Common myeloid progenitor, CD34-positive (primary cell): ENCODE data around the gene COL23A1.

Experiments used
- CTCF ChIA-PET: fragments of 350-600 bp; sonication (Branson Sonifier 250); formaldehyde crosslinking; loops from one replicate; lab custom pipeline; 2021; ENCODE audit warnings: antibody characterized with exemption; lab: Charles Lee
- POLR2A ChIA-PET: fragments of 350-600 bp; sonication (Branson Sonifier 250); formaldehyde crosslinking; loops from one replicate; lab custom pipeline; 2021; ENCODE audit warnings: antibody characterized with exemption; lab: Charles Lee
- DNase-seq, 3 donors: peaks; one replicate each; pipeline versions ENCODE4 v3.0.0 to v3.0.0-alpha.2; 2013
- H3K27ac ChIP-seq, 2 experiments: 1 replicate in 1 of 2; 2 replicates in 1 of 2; pipeline ENCODE4 v1.7.0; 2013; ENCODE audit warnings: inconsistent platforms in 2 of 2, low read length in 2 of 2, mild to moderate bottlenecking in 2 of 2, low read depth in 1 of 2, moderate library complexity in 1 of 2; ENCODE audit not compliant: severe bottlenecking in 2 of 2, insufficient read depth in 1 of 2, poor library complexity in 1 of 2
- H3K27me3 ChIP-seq, 5 experiments: replicated peaks in 2 of 5; 1 replicate in 3 of 5; 2 replicates in 2 of 5; pipeline versions ENCODE4 v1.6.1 to v1.7.0; 2013; ENCODE audit warnings: low read length in 4 of 5, mild to moderate bottlenecking in 2 of 5, moderate library complexity in 2 of 5, inconsistent platforms in 1 of 5; ENCODE audit not compliant: insufficient read depth in 5 of 5, control insufficient read depth in 4 of 5
- H3K36me3 ChIP-seq, 4 experiments: 1 replicate in 2 of 4; 2 replicates in 2 of 4; pipeline versions ENCODE4 v1.6.1 to v1.7.0; 2013; ENCODE audit warnings: low read length in 3 of 4, control low read depth in 1 of 4, mild to moderate bottlenecking in 1 of 4; ENCODE audit not compliant: control insufficient read depth in 4 of 4, insufficient read depth in 4 of 4
- H3K4me1 ChIP-seq, 4 experiments: 1 replicate in 3 of 4; 2 replicates in 1 of 4; pipeline versions ENCODE4 v1.6.1 to v1.7.1; 2013; ENCODE audit warnings: low read length in 3 of 4, mild to moderate bottlenecking in 3 of 4, control low read depth in 1 of 4, inconsistent platforms in 1 of 4, moderate library complexity in 1 of 4; ENCODE audit not compliant: control insufficient read depth in 4 of 4, insufficient read depth in 4 of 4; ENCODE audit errors: control extremely low read depth in 1 of 4
- H3K4me3 ChIP-seq, 7 experiments: 1 replicate in 4 of 7; 2 replicates in 3 of 7; pipeline versions ENCODE4 v1.5.1 to v1.7.0; 2013; ENCODE audit warnings: mild to moderate bottlenecking in 7 of 7, low read length in 6 of 7, moderate library complexity in 6 of 7, inconsistent platforms in 2 of 7, low read depth in 2 of 7, control low read depth in 1 of 7; ENCODE audit not compliant: insufficient read depth in 4 of 7, control insufficient read depth in 1 of 7; ENCODE audit errors: extremely low read depth in 1 of 7
- H3K9me3 ChIP-seq, 5 experiments: 1 replicate in 4 of 5; 2 replicates in 1 of 5; pipeline versions ENCODE4 v1.6.1 to v1.7.1; 2013; ENCODE audit warnings: low read length in 4 of 5, mild to moderate bottlenecking in 2 of 5, inconsistent platforms in 1 of 5, low read depth in 1 of 5, moderate library complexity in 1 of 5; ENCODE audit not compliant: control insufficient read depth in 4 of 5, insufficient read depth in 2 of 5; ENCODE audit errors: control extremely low read depth in 1 of 5
- WGBS: methylation state at CpG from one replicate; pipeline ENCODE4 v1.1.5; 2013; ENCODE audit not compliant: insufficient coverage; 5-methylcytosine and 5-hydroxymethylcytosine counted together

The COL23A1 gene

DNA sequence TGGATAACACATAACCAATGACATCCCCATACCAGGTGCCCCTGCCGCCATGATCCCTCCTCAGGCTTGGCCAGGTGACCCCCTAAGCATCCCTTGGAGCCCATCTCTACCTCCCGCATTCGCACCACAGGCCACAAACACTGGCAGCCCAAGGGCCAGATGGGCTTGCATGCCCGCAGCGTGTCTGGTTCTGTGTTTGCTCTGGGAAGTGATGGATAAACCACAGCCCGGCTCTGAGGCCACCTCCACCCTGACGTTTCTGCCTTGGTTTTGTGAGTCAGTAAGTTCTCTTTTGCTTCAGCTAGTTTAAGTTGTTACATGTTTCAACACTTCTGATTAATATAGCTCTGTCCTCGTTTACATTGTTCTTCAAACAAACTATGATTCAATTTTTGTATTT lies 185.2 kb downstream of the COL23A1 start:
- Histone ChIP-seq H3K9me3 (peaks cover 0 to 18% (median 5%) of the 10 kb centered on the region in 5 experiments), H3K4me3 (no peak overlapping the region), H3K36me3 (no peaks in the 10 kb centered on the region), H3K4me1 (no peaks in the 10 kb centered on the region), H3K27ac (no peak overlapping the region), H3K27me3 (peaks cover 0 to 2% (median 0%) of the 10 kb centered on the region in 5 experiments)
- no CpG with 5 or more reads among the region's 8 CpGs for WGBS
- CTCF ChIA-PET = interaction anchor here (1.9 kb wide), 1 partner anchor 11 kb away, joined by 4 read pairs; no protein-coding TSS in a partner anchor
- DNase-seq = no peak
- POLR2A ChIA-PET = no interaction called here

DNA sequence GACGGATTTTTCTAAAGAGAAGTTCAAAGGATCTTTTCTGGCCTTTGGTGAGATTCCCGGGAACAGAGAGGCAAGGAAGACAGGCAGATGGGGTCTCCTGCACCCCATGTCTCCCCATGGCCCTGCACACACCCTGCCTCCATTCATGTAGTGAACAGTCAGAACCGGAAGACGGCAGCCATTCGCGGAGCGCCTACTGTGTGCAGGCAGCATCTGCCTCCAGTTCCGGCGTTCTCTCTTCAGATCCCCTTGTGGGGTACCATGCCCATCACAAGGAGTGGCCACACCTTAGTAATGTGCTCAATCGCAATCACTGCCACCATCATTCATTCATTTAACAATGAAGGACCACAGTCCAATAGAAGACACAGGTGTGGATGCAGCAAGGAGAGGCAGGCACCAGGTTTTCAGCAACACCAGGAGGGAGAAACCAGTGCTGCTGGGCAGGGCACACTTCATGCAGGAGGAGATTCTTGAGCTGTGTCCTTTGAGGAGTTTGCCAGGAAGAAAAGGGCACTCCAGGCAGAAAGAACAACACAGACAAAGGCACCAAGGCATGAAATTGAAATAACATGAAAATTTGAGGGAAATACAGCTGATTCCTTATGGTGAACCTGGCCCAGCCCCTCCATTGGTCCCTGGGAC lies 186.1 kb downstream of the COL23A1 start:
- peaks cover 0 to 2% (median 0%) of the 10 kb centered on the region in 5 experiments for H3K27me3 ChIP-seq
- DNase-seq = no peak
- 95% methylated on average over 9 of the region's 10 CpGs for WGBS
- no peak overlapping the region for H3K4me3 ChIP-seq
- ChIA-PET CTCF (interaction anchor here (1.9 kb wide), 1 partner anchor 12 kb away, joined by 4 read pairs; no protein-coding TSS in a partner anchor), POLR2A (no interaction called here)
- no peaks in the 10 kb centered on the region for H3K36me3 ChIP-seq
- no peaks in the 10 kb centered on the region for H3K4me1 ChIP-seq
- H3K9me3 ChIP-seq = peaks cover 0 to 18% (median 5%) of the 10 kb centered on the region in 5 experiments
- H3K27ac ChIP-seq = no peak overlapping the region

GRCh38 chr5:178403351-178403750 lies 186.8 kb downstream of the COL23A1 start:
- CTCF ChIA-PET = no interaction called here
- POLR2A ChIA-PET = no interaction called here
- DNase-seq = no peak

DNA sequence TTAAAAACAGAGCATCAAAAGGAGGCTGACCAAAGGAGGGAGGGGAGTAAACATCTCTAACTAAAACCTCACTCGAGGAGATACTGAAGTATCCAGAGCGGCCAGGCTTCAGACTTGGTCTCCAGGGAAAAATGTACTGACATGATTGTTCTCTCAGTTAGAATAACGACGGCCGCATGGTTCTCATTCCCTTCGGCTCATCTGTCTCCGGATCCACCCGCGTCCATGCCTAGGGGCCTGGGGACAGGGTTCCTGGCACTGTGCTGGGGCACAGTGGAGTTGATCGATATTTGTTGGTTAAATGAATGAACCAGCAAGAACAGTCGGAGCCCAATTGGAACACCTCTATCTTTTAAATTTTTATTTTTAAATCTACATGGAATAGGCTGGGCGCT lies 190.5 kb downstream of the COL23A1 start:
- ChIA-PET CTCF (interaction anchor here (1.1 kb wide), 2 partner anchors 10 to 109 kb away, joined by 3 read pairs; no protein-coding TSS in a partner anchor), POLR2A (no interaction called here)
- Histone ChIP-seq H3K27ac (no peak overlapping the region), H3K4me1 (no peaks in the 10 kb centered on the region), H3K27me3 (peaks cover 0 to 4% (median 2%) of the 10 kb centered on the region in 5 experiments), H3K4me3 (no peak overlapping the region), H3K36me3 (no peaks in the 10 kb centered on the region), H3K9me3 (no peaks in the 10 kb centered on the region)
- WGBS = 94% methylated on average over 9 of the region's 12 CpGs
- DNase-seq = no peak

More at GRCh38 chr5:178403351-178403750, 186.8 kb downstream of the COL23A1 start:
- no peak overlapping the region for H3K4me3 ChIP-seq
- peaks cover 0 to 17% (median 5%) of the 10 kb centered on the region in 5 experiments for H3K9me3 ChIP-seq
- WGBS = 99% methylated on average over 8 of the region's 8 CpGs
- no peak overlapping the region for H3K27ac ChIP-seq
- H3K36me3 ChIP-seq = no peaks in the 10 kb centered on the region
- peaks cover 0 to 4% (median 2%) of the 10 kb centered on the region in 5 experiments for H3K27me3 ChIP-seq
- no peaks in the 10 kb centered on the region for H3K4me1 ChIP-seq

DNA sequence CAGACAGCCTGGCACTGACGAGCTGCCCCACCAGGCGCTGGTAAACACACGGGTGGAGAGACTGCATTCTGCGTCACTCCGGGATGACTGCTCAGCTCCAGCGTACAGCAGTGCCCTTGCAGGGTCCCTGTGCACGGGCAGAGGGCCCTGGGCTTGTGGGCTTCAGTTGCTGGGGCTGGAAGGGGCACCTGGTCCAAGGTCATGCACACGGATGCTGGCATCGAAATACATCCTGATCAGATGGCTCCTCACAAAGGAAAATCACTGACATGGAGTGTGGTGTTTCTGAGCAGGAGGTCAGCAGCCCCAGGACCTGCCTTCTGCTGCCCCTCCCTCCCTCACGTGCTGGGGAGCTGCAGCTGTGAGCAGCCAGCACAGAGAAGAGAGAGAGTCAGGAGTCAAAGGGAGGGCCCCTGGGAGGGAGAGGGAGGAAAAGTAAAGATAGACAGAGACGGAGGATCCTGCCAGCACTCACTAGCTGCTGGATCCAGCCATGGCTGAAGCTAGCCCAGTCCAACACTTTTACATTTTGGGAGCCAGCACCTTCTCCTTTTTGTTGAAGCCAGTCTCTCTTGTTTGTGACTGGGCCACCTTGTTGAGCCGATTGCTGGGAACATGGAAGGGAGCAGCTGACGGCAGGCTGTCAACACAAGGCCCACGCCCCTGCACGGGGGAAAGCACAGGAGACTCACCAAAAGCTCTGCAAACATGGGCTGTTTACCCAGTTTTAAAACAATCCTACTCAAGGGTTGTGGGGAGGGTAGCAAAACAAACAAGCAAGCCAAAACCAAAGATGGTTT lies 191.1 kb downstream of the COL23A1 start:
- CTCF ChIA-PET = interaction anchor here (1.1 kb wide), 2 partner anchors 9 to 108 kb away, joined by 3 read pairs; no protein-coding TSS in a partner anchor
- no peaks in the 10 kb centered on the region for H3K9me3 ChIP-seq
- WGBS = 79% methylated on average over 14 of the region's 15 CpGs
- H3K36me3 ChIP-seq = no peaks in the 10 kb centered on the region
- peaks cover 0 to 4% (median 2%) of the 10 kb centered on the region in 5 experiments for H3K27me3 ChIP-seq
- H3K27ac ChIP-seq = no peak overlapping the region
- POLR2A ChIA-PET = no interaction called here
- H3K4me3 ChIP-seq = no peak overlapping the region
- no peak for DNase-seq
- no peaks in the 10 kb centered on the region for H3K4me1 ChIP-seq

- Histone ChIP-seq H3K9me3 (peaks cover 0 to 4% (median 0%) of the 10 kb centered on the region in 5 experiments), H3K4me1 (peaks cover 0 to 3% (median 0%) of the 10 kb centered on the region in 4 experiments), H3K27me3 (peaks cover 0 to 4% (median 0%) of the 10 kb centered on the region in 5 experiments), H3K36me3 (no peaks in the 10 kb centered on the region), H3K4me3 (no peak overlapping the region), H3K27ac (no peak overlapping the region)
- ChIA-PET CTCF (no interaction called here), POLR2A (no interaction called here)
- DNase-seq = no peak
- 87% methylated on average over 31 of the region's 33 CpGs for WGBS
These were observed 193.1 kb downstream of the COL23A1 start for GRCh38 chr5:178396796-178397720.
